GM18861 (cell line): Measurements from ENCODE around the gene CSRP1.

Experiments
- ATAC-seq: cut with Tn5 transposase; IDR thresholded peaks from one replicate; pipeline ENCODE4 v1.9.1; 2021; ENCODE audit not compliant: unreplicated experiment

Gene CSRP1

DNA sequence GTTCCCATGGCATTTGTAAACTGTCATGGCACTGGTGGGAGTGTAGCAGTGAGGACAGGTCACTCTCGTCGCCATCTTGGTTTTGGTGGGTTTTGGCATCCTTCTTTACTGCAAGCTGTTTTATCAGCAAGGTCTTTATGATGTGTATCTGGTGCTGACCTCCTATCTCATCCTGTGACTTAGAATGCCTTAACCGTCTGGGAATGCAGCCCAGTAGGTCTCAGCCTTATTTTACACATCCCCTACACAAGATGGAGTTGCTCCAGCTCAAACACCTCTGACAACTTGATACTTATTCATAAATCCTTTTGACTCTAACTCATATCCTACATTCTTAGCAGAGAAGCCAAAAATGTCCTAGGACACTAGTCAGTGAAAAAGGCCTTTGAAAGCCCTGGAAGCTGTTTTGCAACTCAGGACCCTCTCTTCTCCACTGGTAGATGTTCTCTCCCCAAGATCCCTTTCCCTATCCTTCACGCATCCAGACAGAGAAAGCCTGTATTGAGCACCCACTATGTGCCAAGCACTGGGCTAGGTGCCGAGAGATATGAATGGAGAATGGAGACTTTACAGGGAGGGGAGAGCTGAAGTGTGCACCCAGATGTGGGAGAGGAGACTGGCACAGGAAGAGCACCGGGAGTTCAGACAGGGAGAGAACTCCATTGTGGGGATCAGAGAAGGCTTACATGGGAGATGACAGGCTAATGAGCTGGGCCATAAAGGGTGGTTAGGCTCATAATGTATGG lies 6.7 kb upstream of the CSRP1 start:
- ATAC-seq = no peak

DNA sequence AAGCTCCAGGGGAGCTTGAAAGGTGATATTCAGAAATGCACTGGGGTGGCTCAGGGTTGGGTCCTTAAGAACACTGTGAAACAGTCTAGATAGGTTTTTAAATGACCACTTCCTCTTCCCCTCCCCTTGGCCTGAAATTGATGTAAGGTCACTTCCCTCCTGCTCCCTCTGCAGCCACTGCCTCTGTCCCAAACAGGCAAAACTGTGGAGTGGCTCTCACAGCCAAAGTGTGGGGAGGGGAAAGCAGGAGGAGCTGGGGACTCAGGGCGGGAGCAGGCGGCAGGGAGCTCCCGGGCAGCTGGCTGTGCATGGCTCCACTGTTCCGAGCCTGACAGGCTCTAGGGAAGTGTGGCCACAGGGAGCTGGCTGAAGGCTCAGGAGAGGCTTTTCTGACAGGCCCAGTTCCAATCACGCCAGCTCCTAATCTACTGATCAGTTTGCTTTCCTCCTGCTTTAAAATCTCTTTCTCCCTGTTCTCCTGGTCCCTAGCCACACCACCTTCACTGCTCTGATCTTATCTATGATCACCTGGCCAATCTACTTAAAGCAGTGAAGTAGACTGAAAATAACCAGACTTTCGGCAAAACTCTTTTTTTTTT lies 5.1 kb upstream of the CSRP1 start:
- ATAC-seq = peak; percentile 39

- no peak for ATAC-seq
These were observed 4.5 kb upstream of the CSRP1 start for GRCh38 chr1:201511396-201511940.

DNA sequence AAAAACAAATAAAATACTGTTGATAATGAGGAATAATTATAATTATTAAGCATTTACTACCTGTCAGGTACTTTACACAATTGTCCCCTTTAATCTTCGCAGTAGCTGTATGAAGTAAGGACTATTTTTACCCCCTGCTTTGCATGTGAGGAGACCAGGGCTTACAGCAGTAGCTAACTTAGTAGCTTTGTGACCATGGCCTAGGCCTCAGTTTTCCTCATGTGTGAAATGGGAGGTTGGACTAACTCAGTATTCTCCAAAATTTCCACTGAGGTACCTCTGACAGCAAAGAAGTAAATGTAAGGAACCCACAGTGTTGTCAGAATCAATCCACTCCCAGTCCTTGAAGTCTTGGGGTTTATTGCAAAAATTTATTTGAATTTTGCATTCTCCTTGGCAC lies 3.8 kb upstream of the CSRP1 start:
- ATAC-seq = no peak

- no peak for ATAC-seq
These were observed 2.9 kb upstream of the CSRP1 start for GRCh38 chr1:201509601-201510374.

DNA sequence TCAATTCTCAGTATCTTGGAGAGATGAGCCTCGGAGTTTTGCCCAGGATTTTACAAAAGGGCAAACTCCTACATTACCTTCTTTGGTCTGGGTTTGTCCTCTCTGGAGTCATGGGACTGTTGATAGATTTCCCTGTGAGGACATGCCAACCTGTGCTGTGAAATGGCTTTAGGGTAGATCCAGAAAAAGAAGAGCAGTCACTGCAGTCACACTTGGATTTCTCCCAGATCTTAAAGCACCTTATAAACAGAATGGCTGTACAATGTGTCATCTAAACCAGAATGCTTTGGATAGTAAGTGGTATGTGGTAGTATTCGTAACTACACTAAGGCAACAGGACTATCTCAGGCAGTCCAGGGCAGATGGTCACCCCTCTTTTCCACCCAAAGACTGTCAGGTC lies 1.9 kb upstream of the CSRP1 start:
- ATAC-seq = no peak

- ATAC-seq = no peak
These were observed 395 bp upstream of the CSRP1 start for GRCh38 chr1:201507360-201507675.

- no peak for ATAC-seq
These were observed 831 bp downstream of the CSRP1 start for GRCh38 chr1:201506092-201506491.

- no peak for ATAC-seq
These were observed 1.4 kb downstream of the CSRP1 start for GRCh38 chr1:201505503-201505890.

GRCh38 chr1:201504799-201505502 lies 2.0 kb downstream of the CSRP1 start:
- no peak for ATAC-seq

DNA sequence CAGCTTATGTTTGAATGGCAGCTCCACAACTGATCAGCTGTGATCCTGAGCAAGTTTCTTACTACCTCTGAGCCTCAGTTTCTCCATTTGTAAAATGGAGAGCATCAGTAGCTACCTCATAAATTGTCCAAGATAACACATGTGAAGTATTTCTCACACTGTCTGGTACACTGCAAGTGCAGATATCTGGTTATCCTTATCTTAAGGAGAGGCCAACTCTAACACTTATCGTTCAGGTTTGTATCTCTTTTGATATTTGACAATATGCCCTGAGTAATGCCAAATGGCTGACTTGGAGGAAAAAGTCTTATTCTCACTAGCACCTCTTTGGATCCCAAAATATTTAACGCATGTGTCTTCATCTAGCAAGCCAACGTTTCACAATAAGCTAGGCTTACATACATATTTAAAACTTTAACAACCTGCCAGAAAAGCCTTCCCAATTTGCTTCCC lies 2.7 kb downstream of the CSRP1 start:
- ATAC-seq = no peak

GRCh38 chr1:201503397-201504176 lies 3.3 kb downstream of the CSRP1 start:
- no peak for ATAC-seq

DNA sequence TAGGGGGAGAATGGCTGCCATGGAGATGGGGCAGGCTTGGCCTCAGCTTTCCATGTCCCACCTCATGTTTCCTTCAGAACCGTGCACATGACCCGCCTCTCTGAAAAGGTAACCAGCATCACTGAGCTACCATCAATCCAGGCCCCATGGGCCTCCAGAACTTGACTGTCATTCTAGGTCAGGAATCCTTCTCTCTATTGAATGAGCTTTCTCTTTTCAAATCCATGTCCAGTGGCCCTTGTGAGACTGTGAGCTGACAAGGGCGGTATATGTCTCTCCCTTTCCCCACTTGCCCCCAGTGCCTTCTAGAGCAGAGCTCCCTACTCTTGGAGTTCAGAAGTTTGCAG lies 4.4 kb downstream of the CSRP1 start:
- no peak for ATAC-seq

DNA sequence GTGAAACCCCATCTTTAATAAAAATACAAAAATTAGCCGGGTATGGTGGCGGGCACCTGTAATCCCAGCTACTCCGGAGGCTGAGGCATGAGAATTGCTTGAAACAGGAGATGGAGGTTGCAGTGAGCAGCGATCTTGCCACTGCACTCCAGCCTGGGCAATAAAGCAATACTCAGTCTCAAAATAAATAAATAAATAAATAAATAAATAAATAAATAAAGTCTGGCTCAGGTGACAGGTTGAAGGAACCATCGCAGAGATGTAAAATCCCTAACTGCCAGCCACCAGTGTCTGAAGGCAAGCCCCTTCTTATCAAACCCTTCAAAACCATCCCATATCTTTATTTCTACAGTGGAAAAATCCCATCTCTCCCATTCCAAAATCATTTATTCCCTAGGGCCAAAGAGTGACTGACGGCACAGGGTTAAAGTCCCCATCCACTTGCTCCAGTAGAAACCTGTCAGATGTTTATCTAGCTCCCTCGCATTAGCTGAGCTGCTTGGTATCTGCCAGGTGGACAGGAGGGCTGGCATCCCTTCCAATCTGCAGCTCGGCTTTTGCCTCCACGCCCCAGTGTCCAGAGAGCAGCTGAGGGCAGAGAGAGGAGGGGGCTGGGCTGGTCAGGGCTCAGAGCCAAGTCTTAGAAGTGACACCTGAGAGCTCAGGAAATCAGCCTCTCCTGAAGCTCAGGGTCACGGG lies 5.0 kb downstream of the CSRP1 start:
- no peak for ATAC-seq

DNA sequence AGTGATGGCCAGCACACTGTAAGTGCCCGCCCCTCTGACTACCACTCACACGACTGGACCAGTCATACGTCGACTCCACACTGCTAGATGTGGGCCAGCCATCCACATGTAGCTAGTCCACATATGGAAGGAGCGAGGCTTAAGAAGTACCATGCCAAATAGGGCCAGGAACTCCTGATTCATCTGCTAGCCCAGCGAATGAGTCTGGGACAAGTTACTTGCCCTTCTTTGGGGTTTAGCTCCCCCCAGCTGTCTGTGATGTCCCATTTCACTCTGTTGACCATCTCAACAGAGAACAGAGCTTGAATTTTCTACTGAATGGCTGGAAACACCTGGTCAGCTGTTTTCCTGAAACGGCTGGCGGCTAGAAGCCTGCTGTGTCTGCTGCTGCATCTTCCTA lies 5.8 kb downstream of the CSRP1 start:
- no peak for ATAC-seq

DNA sequence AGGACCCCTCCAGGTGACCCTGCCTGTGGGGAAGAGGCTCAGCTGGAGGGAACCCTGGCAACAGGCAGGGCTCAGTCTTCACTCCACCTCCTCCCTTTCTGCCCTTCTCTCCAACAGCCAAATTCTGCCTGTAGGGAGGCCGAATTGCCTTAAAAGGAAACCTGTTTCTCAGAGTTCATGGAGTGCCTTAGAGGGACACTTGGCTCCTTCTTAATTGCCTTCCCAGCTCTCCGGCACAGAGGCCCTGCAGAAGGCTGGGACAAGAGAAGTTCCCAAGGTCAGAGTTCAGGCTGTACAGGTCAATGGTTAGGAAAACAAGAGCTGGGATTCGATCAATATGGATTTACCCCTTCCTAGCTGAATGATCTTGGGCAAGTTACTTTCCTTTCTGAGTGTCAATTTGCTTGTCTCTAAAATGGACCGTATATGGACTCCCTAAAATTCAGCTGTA lies 6.2 kb downstream of the CSRP1 start:
- ATAC-seq = no peak

GRCh38 chr1:201499795-201500669 lies 6.9 kb downstream of the CSRP1 start:
- ATAC-seq = no peak

GRCh38 chr1:201499191-201499590 lies 7.7 kb downstream of the CSRP1 start:
- ATAC-seq = no peak

- no peak for ATAC-seq
These were observed 8.3 kb downstream of the CSRP1 start for GRCh38 chr1:201498621-201499020.
